ENCODE measurements around the gene MYRF. TPM values are rescaled to one million over a fixed set of nuclear protein-coding genes. Genes with fewer than 3 reads are reported as not detected.
A peak's percentile ranks its signal among the peaks of the same experiment; 100 is the strongest.

Gene MYRF
- polyA plus RNA-seq, 1 donor (not counting 4 experiments of a cell fraction or from before 2014, with no cell fraction given) = 0.14 TPM

DNA sequence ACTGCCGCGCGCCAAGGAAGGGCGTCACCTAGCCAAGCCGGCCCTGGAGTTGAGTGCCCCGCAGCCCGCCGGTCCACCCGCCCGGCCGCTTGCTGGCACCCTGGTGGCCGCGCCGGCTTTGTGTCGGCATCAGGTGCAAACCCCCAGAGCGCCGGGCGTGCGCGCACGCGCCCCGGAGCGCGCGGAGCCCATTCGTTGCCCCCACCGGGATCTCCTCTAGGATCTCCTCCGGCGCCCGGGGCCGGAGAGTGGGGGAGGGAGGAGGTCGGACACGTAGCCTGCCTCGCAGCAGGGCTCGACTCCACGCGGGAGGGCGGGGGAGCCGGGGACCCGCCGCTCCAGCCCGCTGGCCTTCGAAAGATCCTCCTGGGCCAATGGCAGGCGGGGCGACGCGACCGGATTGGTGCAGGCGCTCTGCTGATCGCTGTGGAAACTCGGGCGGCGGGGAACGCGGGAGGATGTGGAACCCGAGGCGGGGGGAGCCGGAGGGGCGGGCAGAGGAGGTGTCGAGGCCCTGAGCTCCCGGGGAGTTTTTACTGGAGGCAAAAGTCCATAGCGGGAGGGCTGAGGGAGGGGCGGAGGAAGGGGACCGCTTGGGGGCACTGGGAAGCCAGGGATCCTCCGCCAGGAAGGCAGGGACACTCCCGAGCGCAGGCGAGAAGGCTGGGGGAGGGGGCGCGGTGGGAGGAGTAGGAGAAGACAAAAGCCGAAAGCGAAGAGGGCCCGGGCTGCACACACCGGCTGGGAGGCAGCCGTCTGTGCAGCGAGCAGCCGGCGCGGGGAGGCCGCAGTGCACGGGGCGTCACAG, 75.3 kb downstream of the MYRF start, which contains the start of gene FADS2:
Gene FADS2, plus strand, starts transcription at position 730 of the 808 bp plus-strand sequence. CDS start 91 bp downstream, outside the sequence.
- TF ChIP-seq EZH2 (IDR thresholded peaks at IDR 0.05; ENCODE audit: low read length) = no peak
- TF ChIP-seq, protein P1, sequence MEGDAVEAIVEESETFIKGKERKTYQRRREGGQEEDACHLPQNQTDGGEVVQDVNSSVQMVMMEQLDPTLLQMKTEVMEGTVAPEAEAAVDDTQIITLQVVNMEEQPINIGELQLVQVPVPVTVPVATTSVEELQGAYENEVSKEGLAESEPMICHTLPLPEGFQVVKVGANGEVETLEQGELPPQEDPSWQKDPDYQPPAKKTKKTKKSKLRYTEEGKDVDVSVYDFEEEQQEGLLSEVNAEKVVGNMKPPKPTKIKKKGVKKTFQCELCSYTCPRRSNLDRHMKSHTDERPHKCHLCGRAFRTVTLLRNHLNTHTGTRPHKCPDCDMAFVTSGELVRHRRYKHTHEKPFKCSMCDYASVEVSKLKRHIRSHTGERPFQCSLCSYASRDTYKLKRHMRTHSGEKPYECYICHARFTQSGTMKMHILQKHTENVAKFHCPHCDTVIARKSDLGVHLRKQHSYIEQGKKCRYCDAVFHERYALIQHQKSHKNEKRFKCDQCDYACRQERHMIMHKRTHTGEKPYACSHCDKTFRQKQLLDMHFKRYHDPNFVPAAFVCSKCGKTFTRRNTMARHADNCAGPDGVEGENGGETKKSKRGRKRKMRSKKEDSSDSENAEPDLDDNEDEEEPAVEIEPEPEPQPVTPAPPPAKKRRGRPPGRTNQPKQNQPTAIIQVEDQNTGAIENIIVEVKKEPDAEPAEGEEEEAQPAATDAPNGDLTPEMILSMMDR (optimal IDR thresholded peaks at IDR 0.05 in 1 of 3, IDR thresholded peaks at IDR 0.05 in 1 of 3, conservative IDR thresholded peaks at IDR 0.05 in 1 of 3; ENCODE audit: extremely low read depth in 1 of 3, insufficient read depth in 2 of 3, low read length in 3 of 3) = peak in 1 of 3 experiments; percentile 17
- Histone ChIP-seq H3K79me2 (ENCODE audit: control insufficient read depth, insufficient read depth, low read length) (peaks cover 44% of the 10 kb centered on the region), H3K27me3 (ENCODE audit: control insufficient read depth, extremely low read depth, insufficient read depth, low read length) (no peaks in the 10 kb centered on the region), H3K27ac (ENCODE audit: control insufficient read depth, insufficient read depth, low read length) (peak within 1 kb of the TSS; percentile 36), H3K9ac (ENCODE audit: control insufficient read depth, extremely low read depth, insufficient read depth, low read length) (peak within 1 kb of the TSS; percentile 69), H2AFZ (ENCODE audit: control insufficient read depth, low read length) (peak within 1 kb of the TSS; percentile 58), H3K4me2 (ENCODE audit: control insufficient read depth, extremely low read depth, insufficient read depth, low read depth, low read length) (peak within 1 kb of the TSS; percentile 76), H3K36me3 (ENCODE audit: control insufficient read depth in 2 of 2, extremely low read depth in 1 of 2, insufficient read depth in 2 of 2, low read length in 2 of 2) (peaks cover 3 to 5% of the 10 kb centered on the region in 2 experiments), H3K9me1 (ENCODE audit: control insufficient read depth, extremely low read depth, insufficient read depth, low read length) (no peaks in the 10 kb centered on the region), H4K20me1 (ENCODE audit: control insufficient read depth, extremely low read depth, insufficient read depth, low read length) (peaks cover 4% of the 10 kb centered on the region), H3K4me1 (ENCODE audit: control insufficient read depth, extremely low read depth, insufficient read depth, low read length) (peaks cover 25% of the 10 kb centered on the region), H3K9me3 (ENCODE audit: control insufficient read depth, low read depth, low read length) (no peaks in the 10 kb centered on the region), H3K4me3 (ENCODE audit: control insufficient read depth in 2 of 3, extremely low read depth in 1 of 3, insufficient read depth in 2 of 3, low read depth in 1 of 3, low read length in 3 of 3) (peak within 1 kb of the TSS; percentile 59 to 82 (median 81))
- DNase-seq (ENCODE audit: low read depth, low spot score) = no peak
- dilution Hi-C loops (cut with MboI; ENCODE audit: extremely low pct_ligation_motif_present, low sequenced_read_pairs) = no loop called here
- no peak for FAIRE-seq

DNA sequence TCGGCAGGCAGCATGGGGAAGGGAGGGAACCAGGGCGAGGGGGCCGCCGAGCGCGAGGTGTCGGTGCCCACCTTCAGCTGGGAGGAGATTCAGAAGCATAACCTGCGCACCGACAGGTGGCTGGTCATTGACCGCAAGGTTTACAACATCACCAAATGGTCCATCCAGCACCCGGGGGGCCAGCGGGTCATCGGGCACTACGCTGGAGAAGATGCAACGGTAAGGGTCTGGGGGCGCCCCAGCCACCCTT, 75.9 kb downstream of the MYRF start:
- dilution Hi-C loops (cut with MboI; ENCODE audit: extremely low pct_ligation_motif_present, low sequenced_read_pairs) = no loop called here
- FAIRE-seq = no peak
- H3K79me2 ChIP-seq (ENCODE audit: control insufficient read depth, insufficient read depth, low read length) = peaks cover 49% of the 10 kb centered on the region

More for the DNA sequence above, 75.9 kb downstream of the MYRF start:
- Histone ChIP-seq H3K27me3 (ENCODE audit: control insufficient read depth, extremely low read depth, insufficient read depth, low read length) (no peaks in the 10 kb centered on the region), H3K9ac (ENCODE audit: control insufficient read depth, extremely low read depth, insufficient read depth, low read length) (peak overlapping the region; percentile 69), H3K9me1 (ENCODE audit: control insufficient read depth, extremely low read depth, insufficient read depth, low read length) (no peaks in the 10 kb centered on the region), H3K9me3 (ENCODE audit: control insufficient read depth, low read depth, low read length) (no peaks in the 10 kb centered on the region), H4K20me1 (ENCODE audit: control insufficient read depth, extremely low read depth, insufficient read depth, low read length) (peaks cover 5% of the 10 kb centered on the region), H2AFZ (ENCODE audit: control insufficient read depth, low read length) (peak overlapping the region; percentile 58), H3K36me3 (ENCODE audit: control insufficient read depth in 2 of 2, extremely low read depth in 1 of 2, insufficient read depth in 2 of 2, low read length in 2 of 2) (peaks cover 3 to 5% of the 10 kb centered on the region in 2 experiments), H3K27ac (ENCODE audit: control insufficient read depth, insufficient read depth, low read length) (peak overlapping the region; percentile 36), H3K4me1 (ENCODE audit: control insufficient read depth, extremely low read depth, insufficient read depth, low read length) (peaks cover 25% of the 10 kb centered on the region), H3K4me2 (ENCODE audit: control insufficient read depth, extremely low read depth, insufficient read depth, low read depth, low read length) (peak overlapping the region; percentile 76), H3K4me3 (ENCODE audit: control insufficient read depth in 2 of 3, extremely low read depth in 1 of 3, insufficient read depth in 2 of 3, low read depth in 1 of 3, low read length in 3 of 3) (peak overlapping the region; percentile 59 to 82 (median 81))
- TF ChIP-seq, protein P1 (optimal IDR thresholded peaks at IDR 0.05 in 1 of 3, IDR thresholded peaks at IDR 0.05 in 1 of 3, conservative IDR thresholded peaks at IDR 0.05 in 1 of 3; ENCODE audit: extremely low read depth in 1 of 3, insufficient read depth in 2 of 3, low read length in 3 of 3) = no peak
- no peak for TF ChIP-seq EZH2 (IDR thresholded peaks at IDR 0.05; ENCODE audit: low read length)
- DNase-seq (ENCODE audit: low read depth, low spot score) = no peak

Measured in keratinocyte (primary cell).